GM15510 (cell line): ENCODE measurements around the gene KLC4.

Experiments used
- POLR2A ChIP-seq: IDR thresholded peaks from 3 replicates; pipeline ENCODE4 v1.6.1; 2011; ENCODE audit warnings: borderline replicate concordance; ENCODE audit not compliant: insufficient read length; ENCODE audit errors: extremely low read depth

Gene KLC4

DNA sequence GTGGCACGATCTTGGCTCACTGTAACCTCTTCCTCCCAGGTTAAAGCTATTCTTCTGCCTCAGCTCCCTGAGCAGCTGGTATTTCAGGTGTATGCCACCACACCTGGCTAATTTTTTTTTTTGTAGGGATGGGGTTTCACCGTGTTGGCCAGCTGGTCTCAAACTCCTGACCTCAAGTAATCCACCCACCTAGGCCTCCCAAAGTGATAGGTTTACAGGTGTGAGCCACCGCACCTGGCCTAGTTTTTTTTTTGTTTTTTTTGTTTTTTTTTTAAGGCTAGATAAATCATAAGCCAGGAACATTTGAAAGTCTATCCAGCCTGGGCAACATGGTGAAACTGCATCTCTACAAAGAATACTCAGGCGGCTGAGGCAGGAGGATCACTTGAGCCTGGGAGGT lies 27.1 kb upstream of the KLC4 start:
- TF ChIP-seq POLR2A = no peak

DNA sequence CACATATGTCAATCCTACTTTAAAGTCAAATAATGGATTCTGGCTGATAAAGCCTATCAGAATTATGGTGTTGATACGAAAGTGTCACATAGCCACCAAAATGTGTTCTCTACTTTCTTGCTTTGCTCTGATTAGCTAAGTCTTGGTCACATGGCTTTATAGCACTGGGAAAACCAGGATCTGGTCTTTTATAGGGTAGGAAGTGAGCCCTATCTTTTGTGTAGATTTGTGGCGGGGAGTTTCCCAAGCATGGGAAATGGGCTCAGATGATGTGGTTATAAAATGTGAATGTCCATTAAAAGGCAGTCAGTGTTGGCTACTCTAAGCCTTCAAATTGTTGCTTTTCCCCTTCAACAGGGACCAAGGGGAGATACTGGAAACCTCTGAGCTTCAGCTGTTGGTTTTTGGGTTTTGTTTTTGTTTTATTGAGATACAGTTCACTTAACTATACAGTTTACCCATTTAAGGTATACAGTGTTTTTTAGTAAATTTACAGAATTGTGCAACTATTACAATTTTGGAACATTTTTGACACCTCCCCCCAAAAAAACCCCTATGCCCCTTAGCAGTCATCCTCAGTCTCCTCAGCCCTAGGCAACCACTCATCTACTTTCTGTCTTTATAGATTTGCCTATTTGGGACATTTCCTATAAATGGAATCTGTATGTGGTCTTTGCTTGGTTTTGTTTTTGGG lies 25.8 kb upstream of the KLC4 start:
- TF ChIP-seq POLR2A = no peak

DNA sequence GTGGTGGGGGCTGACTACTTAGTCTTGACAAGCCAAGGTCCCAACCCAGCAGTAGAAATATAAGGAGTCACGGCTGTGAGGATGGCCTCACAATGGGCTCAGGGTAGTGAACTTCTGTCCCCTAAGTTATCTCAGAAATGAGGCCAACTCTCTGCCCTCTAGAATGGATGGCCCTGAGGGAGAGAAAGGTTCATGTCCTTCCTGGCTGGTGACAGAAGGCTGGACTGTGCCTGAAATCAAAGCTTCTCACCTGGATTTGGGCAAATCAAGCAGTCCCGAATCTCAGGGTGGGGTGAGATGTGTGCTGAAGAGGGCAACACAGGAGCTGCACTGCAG lies 25.3 kb upstream of the KLC4 start:
- no peak for TF ChIP-seq POLR2A

DNA sequence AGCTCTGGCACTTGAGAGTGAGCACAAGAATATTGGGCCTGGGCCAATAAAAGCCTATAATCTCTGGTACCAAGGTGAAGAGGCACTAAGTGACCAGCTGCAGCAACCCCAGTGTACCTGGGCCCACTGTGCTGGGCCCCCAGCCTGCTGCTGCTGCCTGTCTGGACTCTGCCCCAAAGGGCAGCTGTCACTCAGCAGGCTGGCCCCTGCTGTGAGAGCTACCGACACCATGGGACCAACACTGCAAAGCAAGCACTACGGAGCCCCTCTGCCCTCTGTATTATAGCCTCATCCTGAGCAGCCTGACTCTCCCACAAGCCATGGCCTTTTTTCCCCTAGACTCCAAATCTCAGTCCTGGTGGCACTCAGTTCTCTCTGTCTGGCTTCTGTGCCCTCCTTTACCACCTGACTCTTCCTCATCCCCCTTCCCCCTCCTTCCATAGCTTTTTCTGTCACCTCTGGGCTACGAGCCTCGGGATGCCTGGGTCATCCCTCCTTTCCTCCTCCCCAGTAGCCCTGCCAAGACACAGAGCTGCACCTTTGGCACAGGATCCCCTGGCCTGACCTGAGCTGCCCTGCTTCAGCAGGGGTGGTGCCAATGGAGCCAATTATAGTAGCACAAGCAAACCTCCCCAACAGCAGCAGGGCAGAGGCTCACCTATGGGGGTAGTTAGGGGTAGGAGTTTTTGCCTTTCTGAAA lies 23.8 kb upstream of the KLC4 start:
- no peak for TF ChIP-seq POLR2A

DNA sequence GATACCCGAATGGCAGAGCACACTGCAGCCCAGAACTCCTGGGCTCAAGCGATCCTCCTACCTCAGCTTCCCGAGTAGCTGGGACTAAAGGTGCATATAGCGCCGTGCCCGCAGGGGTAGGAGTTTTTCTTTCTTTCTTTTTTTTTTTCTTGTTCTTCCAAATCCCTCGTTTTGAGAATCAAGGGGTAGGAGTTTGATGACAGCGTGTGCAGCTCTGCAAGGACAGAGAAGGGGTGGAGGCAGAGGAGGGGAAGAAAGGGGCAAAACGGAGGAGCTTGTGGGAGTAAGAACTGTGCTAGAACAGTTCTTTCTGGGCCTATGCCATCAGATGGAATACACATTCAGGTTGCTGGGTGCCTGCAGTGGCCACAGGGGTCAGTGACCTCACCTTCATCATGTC lies 22.7 kb upstream of the KLC4 start:
- TF ChIP-seq POLR2A = no peak

DNA sequence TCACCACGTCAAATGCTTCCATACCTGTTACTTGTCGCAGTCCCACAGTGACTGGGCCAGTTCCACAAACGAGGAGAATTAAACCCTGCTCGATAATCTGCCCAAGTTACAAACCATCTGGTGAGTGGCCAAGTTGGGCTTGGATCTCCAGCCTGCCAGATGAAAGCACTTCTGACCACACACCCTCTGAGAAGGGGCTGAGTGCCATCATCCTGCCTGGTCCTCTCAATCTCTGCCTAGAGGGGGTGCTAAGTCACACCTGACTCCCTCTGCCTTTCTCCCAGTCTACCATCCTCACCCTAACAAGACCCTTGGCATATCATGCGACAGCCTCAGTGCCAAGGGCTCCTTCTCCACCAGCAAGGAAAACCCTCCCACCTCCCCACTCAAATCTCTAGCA lies 22.2 kb upstream of the KLC4 start:
- no peak for TF ChIP-seq POLR2A

DNA sequence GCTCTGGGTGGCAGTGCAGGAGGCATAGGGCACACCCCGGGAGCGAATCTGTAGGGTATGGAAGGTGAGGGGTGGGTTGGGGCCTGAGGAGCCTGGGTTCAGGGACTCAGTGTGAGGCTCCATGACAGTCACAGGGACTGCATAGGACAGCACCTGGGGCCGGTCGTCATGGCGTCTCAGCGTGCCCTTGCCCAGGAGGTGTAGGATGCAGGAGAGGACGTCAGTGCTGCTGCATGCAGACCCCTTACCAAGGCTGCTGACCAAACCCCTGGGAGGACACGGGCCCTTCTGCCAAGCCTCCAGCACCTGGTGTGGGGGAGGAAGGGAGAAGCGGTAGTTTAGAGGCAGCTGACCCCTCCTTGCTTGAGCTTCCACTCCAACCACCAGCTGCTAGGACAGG lies 21.7 kb upstream of the KLC4 start:
- TF ChIP-seq POLR2A = no peak

DNA sequence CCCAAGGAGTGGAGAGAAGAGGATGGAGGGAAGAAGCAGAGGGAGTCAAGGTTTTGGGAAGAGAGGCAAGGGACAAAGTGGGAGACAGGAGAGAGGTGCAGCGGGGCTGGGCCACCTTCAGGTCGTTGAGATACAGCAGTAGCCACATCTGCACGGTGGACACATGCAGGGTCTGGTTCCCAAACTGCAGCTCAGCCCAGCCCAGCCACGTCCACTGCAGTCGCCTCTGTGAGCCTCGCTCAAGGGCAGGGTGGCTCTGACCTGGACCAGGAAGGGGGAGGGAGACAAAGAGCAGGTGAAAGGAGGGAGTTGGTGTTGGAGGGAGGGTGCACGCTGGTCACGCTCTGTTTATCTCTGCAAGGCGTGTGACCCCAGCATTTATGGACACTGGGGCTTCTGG lies 20.7 kb upstream of the KLC4 start:
- no peak for TF ChIP-seq POLR2A

DNA sequence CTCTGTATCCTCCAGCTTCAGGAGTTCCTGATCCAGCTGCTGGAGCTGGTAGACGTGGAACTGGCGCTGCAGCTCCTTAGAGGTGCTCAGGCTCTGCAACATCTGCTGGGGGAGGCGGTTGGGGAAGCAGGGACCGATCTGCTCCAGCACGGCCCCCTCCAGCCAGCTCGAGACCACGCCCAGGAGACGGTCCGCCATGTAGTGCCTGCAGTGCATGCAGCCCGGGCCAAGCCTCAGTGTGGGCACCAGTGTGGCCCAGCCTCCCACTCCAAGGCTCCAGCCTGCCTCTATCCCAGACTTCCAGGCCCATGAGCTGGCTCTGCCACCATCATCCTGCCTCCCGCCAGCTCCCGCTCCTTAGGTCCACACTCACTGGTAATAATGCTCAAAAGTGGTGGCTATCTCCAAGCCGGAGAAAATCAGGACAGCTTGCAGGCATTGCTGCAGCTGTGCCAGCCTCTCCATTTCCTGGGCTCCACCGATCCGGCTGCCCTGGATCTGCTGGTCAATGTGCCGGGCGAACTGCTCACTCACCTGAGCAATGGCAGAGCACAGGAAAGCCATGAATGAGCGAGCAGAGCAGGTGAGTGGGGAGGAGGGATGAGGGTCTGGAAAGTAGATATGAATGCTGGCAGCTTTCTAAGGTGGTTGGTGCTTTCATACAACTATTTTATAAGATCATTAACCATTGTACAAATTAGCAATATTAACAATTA lies 18.7 kb upstream of the KLC4 start:
- no peak for TF ChIP-seq POLR2A

DNA sequence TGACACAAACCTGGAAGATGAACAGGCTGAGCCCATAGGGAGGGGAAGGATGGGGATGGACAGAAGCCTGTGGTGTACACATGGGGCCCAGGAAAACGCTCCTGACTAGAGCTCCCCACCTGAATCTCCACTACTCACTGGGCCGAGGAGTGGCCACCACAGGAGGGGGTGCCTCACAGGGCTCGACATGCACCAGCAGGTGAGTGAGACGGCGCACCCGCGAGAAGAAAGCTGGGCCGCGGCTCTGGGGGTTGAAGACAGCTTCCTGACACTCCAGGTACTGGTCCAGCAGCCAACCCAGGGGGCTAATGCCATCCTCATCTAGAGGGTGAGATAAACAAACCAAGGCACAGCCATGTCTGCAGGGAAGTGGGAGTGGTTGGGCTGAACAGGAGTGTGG lies 16.1 kb upstream of the KLC4 start:
- no peak for TF ChIP-seq POLR2A

DNA sequence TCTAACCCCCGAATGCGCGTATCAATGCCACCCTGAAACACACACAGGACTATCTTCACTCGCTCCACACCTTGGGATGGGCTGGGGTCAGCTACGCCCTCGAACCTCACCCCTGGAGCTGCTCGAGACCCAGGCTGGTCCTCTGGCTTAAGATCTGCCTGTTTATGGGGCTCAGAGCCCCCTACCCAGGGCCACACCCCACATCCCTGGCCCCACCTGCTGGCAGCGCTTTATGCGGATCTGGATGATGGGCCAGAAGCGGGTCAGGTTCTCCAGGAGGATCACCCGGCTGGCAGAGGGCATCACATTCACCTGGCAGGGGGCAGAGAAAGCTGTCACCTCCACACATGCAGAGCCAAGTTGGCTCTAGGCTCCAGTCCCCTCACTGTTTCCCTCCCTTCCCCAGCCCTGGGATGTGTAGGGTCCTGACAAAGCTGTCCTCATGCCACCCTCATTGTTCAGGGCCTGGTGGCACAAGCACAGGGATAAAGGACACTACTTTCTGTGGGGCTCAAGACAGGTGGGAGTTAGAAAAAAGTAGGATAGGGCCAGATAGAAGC lies 14.0 kb upstream of the KLC4 start:
- no peak for TF ChIP-seq POLR2A

DNA sequence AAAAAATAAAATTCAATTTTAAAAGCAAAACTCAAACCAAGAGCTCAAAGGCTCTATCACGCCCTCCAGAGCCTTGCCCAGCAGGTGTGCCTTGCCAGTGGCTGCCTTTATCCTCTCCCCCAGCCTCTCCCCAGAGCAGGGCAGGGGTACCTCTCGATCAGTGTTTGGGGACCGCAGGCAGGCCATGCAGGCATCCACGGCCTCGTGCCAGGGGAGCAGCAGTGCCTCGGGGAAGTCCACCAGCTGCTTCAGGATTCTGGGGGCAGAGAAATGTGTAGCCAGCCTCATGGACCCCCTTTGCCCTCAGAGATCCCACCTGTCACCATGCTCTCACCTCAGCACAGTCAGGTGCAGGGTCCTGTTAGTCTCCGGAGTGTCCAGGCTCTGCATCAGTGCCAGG lies 11.4 kb upstream of the KLC4 start:
- no peak for TF ChIP-seq POLR2A

DNA sequence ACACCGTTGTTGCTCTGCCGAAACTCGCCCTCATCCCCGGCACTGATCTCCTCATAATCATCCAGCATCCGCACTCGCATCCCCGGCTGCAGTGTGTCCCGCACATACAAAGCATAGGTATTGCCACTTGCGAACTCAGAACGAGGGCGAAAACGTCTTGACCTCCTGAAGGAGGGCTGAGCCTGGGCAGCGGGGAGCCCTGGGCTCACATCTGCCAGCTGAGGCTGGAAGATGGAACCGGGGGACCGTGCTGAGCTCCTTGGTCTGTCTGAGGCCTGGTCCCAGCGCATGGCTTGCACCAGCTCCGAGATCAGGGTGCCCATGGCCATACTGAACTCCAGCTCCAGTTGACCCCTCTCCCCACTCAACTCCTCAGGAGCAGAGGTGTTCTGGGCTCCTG lies 8.4 kb upstream of the KLC4 start:
- no peak for TF ChIP-seq POLR2A

DNA sequence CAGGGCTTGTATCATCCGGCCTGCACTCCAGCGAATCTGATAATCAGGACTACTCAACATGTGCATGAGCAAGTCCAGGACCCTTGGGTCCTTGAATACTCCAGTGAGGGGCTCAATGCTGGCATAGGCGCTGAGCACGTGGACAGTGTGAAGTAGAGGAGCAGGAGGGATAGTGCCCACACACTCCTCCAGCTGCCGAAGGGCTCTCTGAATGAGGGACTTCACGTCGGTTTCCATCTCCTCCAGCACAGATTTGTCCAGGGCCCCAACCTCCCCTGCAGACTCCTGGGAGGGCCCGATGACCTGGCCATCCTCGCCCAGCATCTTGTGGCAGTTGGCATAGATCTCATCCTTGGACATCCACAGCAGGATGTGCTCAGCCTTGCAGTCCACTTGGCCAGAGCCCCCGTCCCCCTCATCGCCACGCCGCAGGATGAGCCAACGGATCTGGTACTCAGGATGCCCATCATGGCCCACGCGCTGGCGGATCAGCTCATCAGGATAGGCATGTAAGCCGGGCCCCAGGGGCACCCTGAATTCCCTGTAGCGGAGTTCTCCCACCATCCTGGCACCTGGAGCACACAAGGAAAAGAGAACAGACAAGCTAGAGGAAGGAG lies 7.1 kb upstream of the KLC4 start:
- no peak for TF ChIP-seq POLR2A

DNA sequence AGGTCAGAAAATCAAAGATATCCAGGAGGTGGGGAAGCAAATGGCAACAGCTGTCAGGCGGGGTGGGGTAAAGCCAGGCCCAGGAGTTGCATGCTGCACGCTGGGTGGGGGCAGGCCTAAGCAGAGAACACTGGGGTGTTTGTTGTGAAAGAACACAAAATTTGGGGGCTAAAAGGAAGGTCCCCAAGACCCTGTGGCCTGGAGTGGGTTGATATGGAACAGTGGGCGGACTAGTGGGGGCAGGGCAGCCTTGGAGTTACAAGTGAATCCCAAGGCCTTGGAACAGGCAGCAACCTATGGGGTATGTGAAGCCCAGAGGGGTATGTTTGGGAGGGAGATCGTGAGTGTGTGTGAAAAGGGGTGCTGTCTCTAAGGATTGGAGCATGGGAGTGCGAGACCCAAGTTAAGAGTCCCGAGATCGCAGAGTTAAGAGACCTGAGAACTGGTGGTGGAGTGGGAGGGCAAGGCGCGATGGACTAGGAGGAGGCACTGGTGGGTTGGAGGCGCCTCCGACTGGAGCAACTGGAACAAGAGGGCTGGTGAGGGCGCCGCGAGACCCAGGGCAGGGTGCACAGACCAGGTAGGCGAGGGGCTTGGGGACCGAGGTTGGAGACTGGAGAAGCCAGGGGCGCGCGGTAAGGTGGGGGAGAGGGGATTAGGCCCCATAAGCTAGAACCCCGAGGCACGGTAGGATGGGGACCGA lies 6.4 kb upstream of the KLC4 start:
- no peak for TF ChIP-seq POLR2A
